Right atrium auricular region (tissue), 2 donors: ENCODE measurements around the gene PRKD2. TPM values are rescaled to one million over a fixed set of nuclear protein-coding genes. Genes with fewer than 3 reads are reported as not detected.
A peak's percentile ranks its signal among the peaks of the same experiment; 100 is the strongest.

Experiments used
- DNase-seq: peaks from one replicate; pipeline ENCODE4 v3.0.0-alpha.2; 2019; ENCODE audit warnings: low spot score
- H3K27ac ChIP-seq, 2 donors: fragments of 200-600 bp; sonication (generic); 1 replicate in 1 of 2; 2 replicates in 1 of 2; pipeline ENCODE4 v1.5.1; 2016 to 2019
- H3K27me3 ChIP-seq, 2 donors: fragments of 200-600 bp; sonication (generic); one replicate each; pipeline versions ENCODE4 v1.5.1 to v1.6.0; 2017 to 2019
- H3K36me3 ChIP-seq: fragments of 200-600 bp; sonication (generic); one replicate; pipeline ENCODE4 v1.5.1; 2016
- H3K4me1 ChIP-seq, 2 donors: fragments of 200-600 bp; sonication (generic); one replicate each; pipeline versions ENCODE4 v1.5.1 to v1.6.0; 2017 to 2019
- H3K4me3 ChIP-seq, 2 donors: fragments of 200-600 bp; sonication (generic); 1 replicate in 1 of 2; 2 replicates in 1 of 2; pipeline ENCODE4 v1.5.1; 2017 to 2019; ENCODE audit warnings: mild to moderate bottlenecking in 1 of 2, moderate library complexity in 1 of 2
- H3K9me3 ChIP-seq, 2 donors: fragments of 200-600 bp; sonication (generic); one replicate each; pipeline ENCODE4 v1.5.1; 2019
- total RNA-seq, 2 donors: library from RNA; depleted of rRNA; stranded (reverse); fragments of >200 nt; gene quantifications; one replicate each; pipeline ENCODE4 v1.1.0, GENCODE V29; 2016
- TF ChIP-seq, protein P1 (sequence below), 2 donors: fragments of 200-600 bp; sonication (generic); IDR thresholded peaks; one replicate each; pipeline ENCODE4 v1.5.1; 2019; ENCODE audit warnings: antibody characterized with exemption in 2 of 2

Gene PRKD2
- total RNA-seq, 2 donors from 2014 or later, result 8.6 to 19.2 TPM

DNA sequence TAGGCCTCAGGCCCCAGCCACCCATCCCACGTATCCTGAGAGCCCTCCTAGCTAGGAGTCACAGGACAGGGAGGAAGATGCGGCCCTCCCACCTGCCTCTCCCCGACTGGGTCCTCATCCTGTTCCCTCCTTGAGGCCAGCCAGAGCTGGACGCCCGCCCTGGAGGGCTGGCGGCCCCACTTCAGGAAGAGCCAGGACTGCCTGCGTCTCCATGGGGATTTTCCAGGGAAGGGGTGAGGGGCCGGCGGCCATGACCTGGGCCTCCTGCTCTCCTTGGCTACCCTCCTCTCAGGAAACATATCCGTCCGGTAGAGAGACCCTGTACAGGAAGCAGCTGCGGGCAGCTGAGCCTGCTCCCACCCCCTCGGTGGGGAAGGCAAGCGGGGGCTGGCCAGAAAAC lies 11.3 kb upstream of the PRKD2 start:
- peaks cover 90% of the 10 kb centered on the region for H3K36me3 ChIP-seq
- no peak overlapping the region for H3K4me3 ChIP-seq
- TF ChIP-seq, protein P1, sequence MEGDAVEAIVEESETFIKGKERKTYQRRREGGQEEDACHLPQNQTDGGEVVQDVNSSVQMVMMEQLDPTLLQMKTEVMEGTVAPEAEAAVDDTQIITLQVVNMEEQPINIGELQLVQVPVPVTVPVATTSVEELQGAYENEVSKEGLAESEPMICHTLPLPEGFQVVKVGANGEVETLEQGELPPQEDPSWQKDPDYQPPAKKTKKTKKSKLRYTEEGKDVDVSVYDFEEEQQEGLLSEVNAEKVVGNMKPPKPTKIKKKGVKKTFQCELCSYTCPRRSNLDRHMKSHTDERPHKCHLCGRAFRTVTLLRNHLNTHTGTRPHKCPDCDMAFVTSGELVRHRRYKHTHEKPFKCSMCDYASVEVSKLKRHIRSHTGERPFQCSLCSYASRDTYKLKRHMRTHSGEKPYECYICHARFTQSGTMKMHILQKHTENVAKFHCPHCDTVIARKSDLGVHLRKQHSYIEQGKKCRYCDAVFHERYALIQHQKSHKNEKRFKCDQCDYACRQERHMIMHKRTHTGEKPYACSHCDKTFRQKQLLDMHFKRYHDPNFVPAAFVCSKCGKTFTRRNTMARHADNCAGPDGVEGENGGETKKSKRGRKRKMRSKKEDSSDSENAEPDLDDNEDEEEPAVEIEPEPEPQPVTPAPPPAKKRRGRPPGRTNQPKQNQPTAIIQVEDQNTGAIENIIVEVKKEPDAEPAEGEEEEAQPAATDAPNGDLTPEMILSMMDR (IDR thresholded peaks at IDR 0.05), result no peak
- H3K9me3 ChIP-seq, result no peaks in the 10 kb centered on the region
- DNase-seq, result no peak
- peak overlapping the region; percentile 19 to 29 for H3K27ac ChIP-seq
- no peaks in the 10 kb centered on the region for H3K27me3 ChIP-seq
- H3K4me1 ChIP-seq, result peaks cover 0 to 39% of the 10 kb centered on the region in 2 donors

DNA sequence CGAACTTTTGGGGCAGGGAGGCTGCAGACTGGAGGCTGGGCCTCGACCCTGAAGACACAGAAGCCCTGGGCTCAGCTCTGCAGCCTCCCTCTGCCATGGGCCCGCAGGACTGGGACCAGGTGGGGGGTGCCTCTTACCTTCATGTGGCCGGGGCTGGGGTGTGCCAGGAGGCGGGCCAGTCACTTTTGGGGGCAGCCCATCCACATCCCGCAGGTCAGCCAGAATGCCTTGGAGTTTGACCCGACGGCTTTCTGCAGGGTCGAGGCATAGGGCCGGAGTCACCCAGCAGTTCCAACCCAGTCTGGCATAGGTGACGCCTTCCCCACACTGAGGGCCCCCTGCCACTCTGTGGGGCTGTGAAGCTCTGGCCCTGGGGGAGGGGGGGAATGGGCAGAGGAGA lies 10.8 kb upstream of the PRKD2 start:
- DNase-seq, result no peak
- no peaks in the 10 kb centered on the region for H3K27me3 ChIP-seq
- H3K4me3 ChIP-seq, result no peak overlapping the region
- peaks cover 90% of the 10 kb centered on the region for H3K36me3 ChIP-seq
- no peaks in the 10 kb centered on the region for H3K9me3 ChIP-seq
- H3K4me1 ChIP-seq, result peaks cover 0 to 36% of the 10 kb centered on the region in 2 donors
- TF ChIP-seq, protein P1 (IDR thresholded peaks at IDR 0.05), result no peak
- H3K27ac ChIP-seq, result peak overlapping the region in 1 of 2 donors; percentile 29

DNA sequence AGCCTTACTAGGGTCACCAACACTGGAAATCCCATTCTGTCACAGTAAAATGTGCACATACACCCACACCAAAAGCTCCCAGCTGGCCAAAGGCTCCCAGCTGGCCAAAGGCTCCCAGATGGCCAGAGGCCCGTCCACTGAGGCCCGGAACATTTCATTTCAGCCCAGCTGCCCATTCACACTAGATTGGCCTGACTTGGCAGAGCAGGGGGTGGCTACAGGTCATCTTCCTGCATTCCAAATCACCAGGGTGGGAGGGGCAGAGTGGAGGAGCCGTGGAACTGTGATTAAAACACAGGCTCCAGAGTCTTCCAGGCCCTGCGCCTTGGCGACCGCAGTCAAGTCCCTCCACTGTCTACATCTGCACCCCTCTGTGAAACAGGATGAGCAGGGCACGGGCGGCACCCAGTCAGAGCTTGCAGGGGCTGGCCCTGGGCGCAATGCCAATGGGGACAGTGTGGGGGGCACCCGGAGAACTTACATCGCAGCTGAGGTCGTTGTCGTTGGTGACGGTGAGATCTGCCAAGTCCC lies 10.1 kb upstream of the PRKD2 start:
- peaks cover 0 to 35% of the 10 kb centered on the region in 2 donors for H3K4me1 ChIP-seq
- no peak for DNase-seq
- TF ChIP-seq, protein P1 (IDR thresholded peaks at IDR 0.05), result no peak
- no peak overlapping the region for H3K27ac ChIP-seq
- no peaks in the 10 kb centered on the region for H3K9me3 ChIP-seq
- no peaks in the 10 kb centered on the region for H3K27me3 ChIP-seq
- H3K4me3 ChIP-seq, result no peak overlapping the region
- peaks cover 90% of the 10 kb centered on the region for H3K36me3 ChIP-seq

DNA sequence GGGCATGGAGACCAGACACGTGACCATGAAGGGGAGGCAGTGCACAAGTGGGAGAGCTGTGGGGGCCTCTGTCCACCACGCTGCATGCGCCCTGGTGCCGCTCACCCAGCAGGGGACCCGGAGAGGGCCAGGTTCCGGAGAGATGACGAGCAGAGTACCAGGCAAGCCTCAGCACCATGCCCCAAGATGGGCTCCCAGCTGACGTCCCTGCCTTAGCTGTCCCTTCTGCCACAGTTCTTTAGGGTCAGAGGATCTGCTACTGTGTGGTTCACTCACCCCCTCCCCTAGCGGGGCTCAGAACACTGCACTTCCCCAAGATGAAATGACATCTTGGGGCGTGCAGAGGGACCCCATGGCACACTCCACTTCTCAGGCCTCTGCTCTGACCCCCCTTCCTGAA lies 9.6 kb upstream of the PRKD2 start:
- Histone ChIP-seq H3K36me3 (peaks cover 94% of the 10 kb centered on the region), H3K4me3 (no peak overlapping the region), H3K27ac (no peak overlapping the region), H3K27me3 (no peaks in the 10 kb centered on the region), H3K9me3 (no peaks in the 10 kb centered on the region), H3K4me1 (peaks cover 0 to 35% of the 10 kb centered on the region in 2 donors)
- TF ChIP-seq, protein P1 (IDR thresholded peaks at IDR 0.05), result no peak
- DNase-seq, result no peak

DNA sequence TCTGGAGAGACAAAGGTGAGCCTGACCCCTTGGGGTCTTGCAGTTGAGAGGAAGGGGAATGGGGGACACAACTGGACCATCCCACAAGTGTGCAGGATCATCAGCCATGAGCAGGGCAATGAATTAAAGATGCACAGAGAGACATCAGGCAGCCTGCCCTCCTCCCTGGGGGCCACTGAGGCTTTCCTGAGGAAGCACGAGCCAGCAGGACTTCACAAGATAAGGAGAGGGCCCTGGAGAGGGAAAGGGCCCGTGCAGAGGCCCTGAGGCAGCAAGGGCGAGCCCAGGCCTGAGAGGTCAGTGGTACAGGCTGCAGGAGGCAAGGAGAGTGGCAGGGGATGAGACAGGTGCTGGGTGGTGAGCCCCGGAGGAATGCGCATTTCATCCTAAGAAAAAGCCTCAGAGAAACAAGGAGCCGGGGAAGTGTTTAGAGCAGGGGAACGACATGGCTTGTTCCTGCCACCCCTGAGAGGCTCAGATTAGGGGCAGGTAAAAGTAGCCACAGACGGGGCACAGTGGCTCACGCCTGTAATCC lies 9.0 kb upstream of the PRKD2 start:
- DNase-seq, result no peak
- TF ChIP-seq, protein P1 (IDR thresholded peaks at IDR 0.05), result no peak
- H3K27ac ChIP-seq, result no peak overlapping the region

More for the DNA sequence above, 9.0 kb upstream of the PRKD2 start:
- Histone ChIP-seq H3K27me3 (no peaks in the 10 kb centered on the region), H3K9me3 (no peaks in the 10 kb centered on the region), H3K4me3 (no peak overlapping the region), H3K4me1 (peaks cover 0 to 35% of the 10 kb centered on the region in 2 donors), H3K36me3 (peaks cover 95% of the 10 kb centered on the region)
